ENCODE measurements around the gene DOCK1.

Gene DOCK1

GRCh38 chr10:127398140-127398970 is 493.1 kb downstream of the DOCK1 start:
- Mint-ChIP-seq H3K27ac (no peak overlapping the region), H3K36me3 (no peaks in the 10 kb centered on the region), H3K9me3 (no peaks in the 10 kb centered on the region), H3K4me3 (no peak overlapping the region), H3K27me3 (no peaks in the 10 kb centered on the region), H3K4me1 (no peaks in the 10 kb centered on the region)

GRCh38 chr10:127398971-127399365 is 493.7 kb downstream of the DOCK1 start:
- H3K27ac Mint-ChIP-seq, result no peak overlapping the region
- H3K9me3 Mint-ChIP-seq, result no peaks in the 10 kb centered on the region
- no peaks in the 10 kb centered on the region for H3K27me3 Mint-ChIP-seq
- H3K4me1 Mint-ChIP-seq, result no peaks in the 10 kb centered on the region
- H3K36me3 Mint-ChIP-seq, result no peaks in the 10 kb centered on the region
- H3K4me3 Mint-ChIP-seq, result no peak overlapping the region

GRCh38 chr10:127399668-127400067 is 494.4 kb downstream of the DOCK1 start:
- no peaks in the 10 kb centered on the region for H3K9me3 Mint-ChIP-seq
- no peaks in the 10 kb centered on the region for H3K4me1 Mint-ChIP-seq
- no peaks in the 10 kb centered on the region for H3K36me3 Mint-ChIP-seq
- H3K4me3 Mint-ChIP-seq, result no peak overlapping the region
- H3K27ac Mint-ChIP-seq, result no peak overlapping the region
- no peaks in the 10 kb centered on the region for H3K27me3 Mint-ChIP-seq

GRCh38 chr10:127400216-127400615 is 495.0 kb downstream of the DOCK1 start:
- Mint-ChIP-seq H3K4me3 (no peak overlapping the region), H3K36me3 (no peaks in the 10 kb centered on the region), H3K27ac (no peak overlapping the region), H3K27me3 (no peaks in the 10 kb centered on the region), H3K4me1 (no peaks in the 10 kb centered on the region), H3K9me3 (no peaks in the 10 kb centered on the region)

GRCh38 chr10:127402596-127403409 is 497.6 kb downstream of the DOCK1 start:
- Mint-ChIP-seq H3K9me3 (no peaks in the 10 kb centered on the region), H3K27ac (no peak overlapping the region), H3K27me3 (no peaks in the 10 kb centered on the region), H3K4me3 (no peak overlapping the region), H3K4me1 (no peaks in the 10 kb centered on the region), H3K36me3 (no peaks in the 10 kb centered on the region)

- Mint-ChIP-seq H3K27me3 (no peaks in the 10 kb centered on the region), H3K4me1 (no peaks in the 10 kb centered on the region), H3K36me3 (no peaks in the 10 kb centered on the region), H3K9me3 (no peaks in the 10 kb centered on the region), H3K27ac (no peak overlapping the region), H3K4me3 (no peak overlapping the region)
Observed at GRCh38 chr10:127405221-127405620, 500.0 kb downstream of the DOCK1 start.

GRCh38 chr10:127406018-127406550 is 500.9 kb downstream of the DOCK1 start:
- no peak overlapping the region for H3K4me3 Mint-ChIP-seq
- H3K4me1 Mint-ChIP-seq, result no peaks in the 10 kb centered on the region
- H3K27me3 Mint-ChIP-seq, result no peaks in the 10 kb centered on the region
- no peaks in the 10 kb centered on the region for H3K36me3 Mint-ChIP-seq
- no peak overlapping the region for H3K27ac Mint-ChIP-seq
- no peaks in the 10 kb centered on the region for H3K9me3 Mint-ChIP-seq

GRCh38 chr10:127407551-127407950 is 502.3 kb downstream of the DOCK1 start:
- H3K36me3 Mint-ChIP-seq, result no peaks in the 10 kb centered on the region
- no peak overlapping the region for H3K4me3 Mint-ChIP-seq
- H3K9me3 Mint-ChIP-seq, result no peaks in the 10 kb centered on the region
- no peak overlapping the region for H3K27ac Mint-ChIP-seq
- H3K27me3 Mint-ChIP-seq, result no peaks in the 10 kb centered on the region
- no peaks in the 10 kb centered on the region for H3K4me1 Mint-ChIP-seq

GRCh38 chr10:127408112-127408710 is 503.0 kb downstream of the DOCK1 start:
- no peaks in the 10 kb centered on the region for H3K9me3 Mint-ChIP-seq
- no peak overlapping the region for H3K27ac Mint-ChIP-seq
- H3K4me1 Mint-ChIP-seq, result no peaks in the 10 kb centered on the region
- no peaks in the 10 kb centered on the region for H3K27me3 Mint-ChIP-seq
- H3K36me3 Mint-ChIP-seq, result no peaks in the 10 kb centered on the region
- no peak overlapping the region for H3K4me3 Mint-ChIP-seq

- Mint-ChIP-seq H3K9me3 (no peaks in the 10 kb centered on the region), H3K4me3 (no peak overlapping the region), H3K4me1 (no peaks in the 10 kb centered on the region), H3K27ac (no peak overlapping the region), H3K36me3 (no peaks in the 10 kb centered on the region), H3K27me3 (no peaks in the 10 kb centered on the region)
Observed at GRCh38 chr10:127408733-127409132, 503.5 kb downstream of the DOCK1 start.

- Mint-ChIP-seq H3K9me3 (no peaks in the 10 kb centered on the region), H3K27me3 (no peaks in the 10 kb centered on the region), H3K4me1 (no peaks in the 10 kb centered on the region), H3K36me3 (no peaks in the 10 kb centered on the region), H3K27ac (no peak overlapping the region), H3K4me3 (no peak overlapping the region)
Observed at GRCh38 chr10:127410030-127410429, 504.8 kb downstream of the DOCK1 start.

GRCh38 chr10:127411062-127411461 is 505.8 kb downstream of the DOCK1 start:
- H3K4me3 Mint-ChIP-seq, result no peak overlapping the region
- H3K4me1 Mint-ChIP-seq, result no peaks in the 10 kb centered on the region
- no peaks in the 10 kb centered on the region for H3K9me3 Mint-ChIP-seq
- H3K36me3 Mint-ChIP-seq, result no peaks in the 10 kb centered on the region
- no peak overlapping the region for H3K27ac Mint-ChIP-seq
- no peaks in the 10 kb centered on the region for H3K27me3 Mint-ChIP-seq

- H3K27ac Mint-ChIP-seq, result no peak overlapping the region
- no peaks in the 10 kb centered on the region for H3K27me3 Mint-ChIP-seq
- no peaks in the 10 kb centered on the region for H3K9me3 Mint-ChIP-seq
- H3K4me1 Mint-ChIP-seq, result no peaks in the 10 kb centered on the region
- H3K4me3 Mint-ChIP-seq, result no peak overlapping the region
- H3K36me3 Mint-ChIP-seq, result no peaks in the 10 kb centered on the region
Observed at GRCh38 chr10:127413326-127413725, 508.1 kb downstream of the DOCK1 start.

- no peaks in the 10 kb centered on the region for H3K9me3 Mint-ChIP-seq
- no peak overlapping the region for H3K27ac Mint-ChIP-seq
- H3K27me3 Mint-ChIP-seq, result no peaks in the 10 kb centered on the region
- no peaks in the 10 kb centered on the region for H3K4me1 Mint-ChIP-seq
- no peaks in the 10 kb centered on the region for H3K36me3 Mint-ChIP-seq
- no peak overlapping the region for H3K4me3 Mint-ChIP-seq
Observed at GRCh38 chr10:127414024-127414423, 508.8 kb downstream of the DOCK1 start.

- H3K4me3 Mint-ChIP-seq, result no peak overlapping the region
- H3K27ac Mint-ChIP-seq, result no peak overlapping the region
Observed at GRCh38 chr10:127415116-127415515, 509.9 kb downstream of the DOCK1 start.

More at GRCh38 chr10:127415116-127415515, 509.9 kb downstream of the DOCK1 start:
- Mint-ChIP-seq H3K9me3 (no peaks in the 10 kb centered on the region), H3K36me3 (no peaks in the 10 kb centered on the region), H3K4me1 (no peaks in the 10 kb centered on the region), H3K27me3 (no peaks in the 10 kb centered on the region)
